HepG2 (cell line): ENCODE measurements around the gene RXFP3.

Source experiments
- CBX2 ChIP-seq, 2 experiments: fragments of 200-600 bp in 1 of 2; sonication (generic); formaldehyde crosslinking in 1 of 2; IDR thresholded peaks; 2 replicates each; pipeline versions ENCODE4 v1.7.0 to v1.8.1; 2018 to 2022; ENCODE audit warnings: low read depth in 2 of 2, low read length in 1 of 2, mild to moderate bottlenecking in 1 of 2, missing genetic modification reagents in 1 of 2
- CEBPB ChIP-seq: IDR thresholded peaks from 2 replicates; pipeline ENCODE4 v1.6.1; 2011; ENCODE audit warnings: low read depth, low read length, improper control_type of control experiment, borderline replicate concordance
- CTCF ChIP-seq: sonication (generic); formaldehyde crosslinking; IDR thresholded peaks from 2 replicates; pipeline ENCODE4 v1.5.0; 2020; ENCODE audit warnings: mild to moderate bottlenecking, missing genetic modification reagents, moderate library complexity
- EZH2 ChIP-seq: conservative IDR thresholded peaks from 2 replicates; pipeline ENCODE4 v1.6.1; 2012; ENCODE audit warnings: mild to moderate bottlenecking, low read depth, low read length, moderate library complexity
- MAZ ChIP-seq, 2 experiments: sonication (generic) in 1 of 2; formaldehyde crosslinking in 1 of 2; IDR thresholded peaks; 2 replicates each; pipeline versions ENCODE4 v1.5.0 to v1.6.1; 2012 to 2020; ENCODE audit warnings: low read depth in 2 of 2, mild to moderate bottlenecking in 2 of 2, borderline replicate concordance in 1 of 2, improper control_type of control experiment in 1 of 2, low read length in 1 of 2, missing genetic modification reagents in 1 of 2, moderate library complexity in 1 of 2
- SP1 ChIP-seq, 2 experiments: fragments of 450-650 bp in 1 of 2; sonication (generic) in 1 of 2; formaldehyde crosslinking in 1 of 2; IDR thresholded peaks; 2 replicates each; pipeline versions ENCODE4 v1.4.0 to v1.6.1; 2016 to 2020; ENCODE audit warnings: missing genetic modification reagents in 1 of 2
- ZNF510 ChIP-seq: sonication (generic); formaldehyde crosslinking; IDR thresholded peaks from 2 replicates; pipeline ENCODE4 v1.4.0; 2020; ENCODE audit warnings: low read depth, mild to moderate bottlenecking, missing genetic modification reagents
- ZNF530 ChIP-seq: sonication (generic); formaldehyde crosslinking; IDR thresholded peaks from 2 replicates; pipeline ENCODE4 v1.5.0; 2020; ENCODE audit warnings: low read depth, mild to moderate bottlenecking, missing genetic modification reagents
- ZZZ3 ChIP-seq: sonication (generic); formaldehyde crosslinking; IDR thresholded peaks from 2 replicates; pipeline ENCODE4 v1.4.0; 2020; ENCODE audit warnings: missing genetic modification reagents, mild to moderate bottlenecking, borderline replicate concordance
- TF ChIP-seq, protein P1 (sequence below): sonication (generic); formaldehyde crosslinking; IDR thresholded peaks from 2 replicates; pipeline ENCODE4 v1.4.0; 2020; ENCODE audit warnings: mild to moderate bottlenecking, missing genetic modification reagents
- TF ChIP-seq, protein P2 (sequence below): sonication (generic); formaldehyde crosslinking; IDR thresholded peaks from 2 replicates; pipeline ENCODE4 v1.4.0; 2020; ENCODE audit warnings: missing genetic modification reagents
- TF ChIP-seq, protein P3 (sequence below): fragments of 450-650 bp; IDR thresholded peaks from 2 replicates; pipeline ENCODE4 v1.6.1; 2016

DNA sequence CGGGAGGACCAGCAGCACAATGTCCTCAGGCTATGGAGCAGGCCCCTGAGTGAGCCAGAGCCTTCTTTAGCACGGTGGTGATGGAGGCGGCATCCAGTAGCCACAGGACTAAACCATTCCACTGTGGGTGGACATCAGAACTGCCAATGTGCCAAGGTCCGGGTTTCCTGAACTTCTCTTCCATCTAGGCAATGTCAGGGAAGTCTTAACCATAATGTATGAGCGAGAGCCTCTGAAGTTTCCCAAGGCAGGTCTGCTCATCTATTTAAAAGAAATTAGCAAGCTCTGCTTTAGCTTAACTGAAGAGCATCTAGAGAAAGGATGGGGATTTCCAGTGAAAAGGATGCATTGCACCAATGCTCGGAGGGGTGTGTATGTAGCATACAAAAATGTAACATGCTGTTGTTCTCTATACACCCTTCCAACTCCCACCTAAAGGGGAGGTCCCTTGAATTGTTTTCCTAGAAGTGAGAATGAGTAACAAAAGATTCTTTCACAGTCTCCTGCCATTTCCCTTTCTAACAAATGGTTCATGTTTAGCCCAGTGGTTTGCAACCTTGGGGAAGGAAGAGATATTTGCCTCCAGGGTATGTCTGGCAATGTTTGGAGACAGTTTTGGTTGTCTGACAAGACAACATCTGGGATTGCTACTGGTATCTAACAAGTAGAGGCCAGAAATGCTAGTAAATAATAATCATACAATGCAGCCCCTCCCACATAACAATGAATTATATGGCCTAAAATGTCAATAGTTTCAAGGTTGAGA lies 6.1 kb upstream of the RXFP3 start:
- TF ChIP-seq EZH2 (no peak), CEBPB (no peak), ZNF530 (CRISPR knock-in tag) (no peak), MAZ (IDR thresholded peaks at IDR 0.05; ENCODE audit: borderline replicate concordance, low read depth, low read length) (no peak), MAZ (CRISPR knock-in tag; IDR thresholded peaks at IDR 0.05; ENCODE audit: low read depth) (no peak), CTCF (CRISPR knock-in tag) (no peak), CBX2 (IDR thresholded peaks at IDR 0.05; ENCODE audit: low read depth, low read length) (no peak), CBX2 (CRISPR knock-in tag; IDR thresholded peaks at IDR 0.05; ENCODE audit: low read depth) (no peak), ZZZ3 (CRISPR knock-in tag) (no peak), ZNF510 (CRISPR knock-in tag) (no peak), SP1 (IDR thresholded peaks at IDR 0.05) (no peak), SP1 (CRISPR knock-in tag; IDR thresholded peaks at IDR 0.05) (no peak)
- TF ChIP-seq, protein P1, sequence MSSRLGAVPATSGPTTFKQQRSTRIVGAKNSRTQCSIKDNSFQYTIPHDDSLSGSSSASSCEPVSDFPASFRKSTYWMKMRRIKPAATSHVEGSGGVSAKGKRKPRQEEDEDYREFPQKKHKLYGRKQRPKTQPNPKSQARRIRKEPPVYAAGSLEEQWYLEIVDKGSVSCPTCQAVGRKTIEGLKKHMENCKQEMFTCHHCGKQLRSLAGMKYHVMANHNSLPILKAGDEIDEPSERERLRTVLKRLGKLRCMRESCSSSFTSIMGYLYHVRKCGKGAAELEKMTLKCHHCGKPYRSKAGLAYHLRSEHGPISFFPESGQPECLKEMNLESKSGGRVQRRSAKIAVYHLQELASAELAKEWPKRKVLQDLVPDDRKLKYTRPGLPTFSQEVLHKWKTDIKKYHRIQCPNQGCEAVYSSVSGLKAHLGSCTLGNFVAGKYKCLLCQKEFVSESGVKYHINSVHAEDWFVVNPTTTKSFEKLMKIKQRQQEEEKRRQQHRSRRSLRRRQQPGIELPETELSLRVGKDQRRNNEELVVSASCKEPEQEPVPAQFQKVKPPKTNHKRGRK (CRISPR knock-in tag): no peak
- TF ChIP-seq, protein P2, sequence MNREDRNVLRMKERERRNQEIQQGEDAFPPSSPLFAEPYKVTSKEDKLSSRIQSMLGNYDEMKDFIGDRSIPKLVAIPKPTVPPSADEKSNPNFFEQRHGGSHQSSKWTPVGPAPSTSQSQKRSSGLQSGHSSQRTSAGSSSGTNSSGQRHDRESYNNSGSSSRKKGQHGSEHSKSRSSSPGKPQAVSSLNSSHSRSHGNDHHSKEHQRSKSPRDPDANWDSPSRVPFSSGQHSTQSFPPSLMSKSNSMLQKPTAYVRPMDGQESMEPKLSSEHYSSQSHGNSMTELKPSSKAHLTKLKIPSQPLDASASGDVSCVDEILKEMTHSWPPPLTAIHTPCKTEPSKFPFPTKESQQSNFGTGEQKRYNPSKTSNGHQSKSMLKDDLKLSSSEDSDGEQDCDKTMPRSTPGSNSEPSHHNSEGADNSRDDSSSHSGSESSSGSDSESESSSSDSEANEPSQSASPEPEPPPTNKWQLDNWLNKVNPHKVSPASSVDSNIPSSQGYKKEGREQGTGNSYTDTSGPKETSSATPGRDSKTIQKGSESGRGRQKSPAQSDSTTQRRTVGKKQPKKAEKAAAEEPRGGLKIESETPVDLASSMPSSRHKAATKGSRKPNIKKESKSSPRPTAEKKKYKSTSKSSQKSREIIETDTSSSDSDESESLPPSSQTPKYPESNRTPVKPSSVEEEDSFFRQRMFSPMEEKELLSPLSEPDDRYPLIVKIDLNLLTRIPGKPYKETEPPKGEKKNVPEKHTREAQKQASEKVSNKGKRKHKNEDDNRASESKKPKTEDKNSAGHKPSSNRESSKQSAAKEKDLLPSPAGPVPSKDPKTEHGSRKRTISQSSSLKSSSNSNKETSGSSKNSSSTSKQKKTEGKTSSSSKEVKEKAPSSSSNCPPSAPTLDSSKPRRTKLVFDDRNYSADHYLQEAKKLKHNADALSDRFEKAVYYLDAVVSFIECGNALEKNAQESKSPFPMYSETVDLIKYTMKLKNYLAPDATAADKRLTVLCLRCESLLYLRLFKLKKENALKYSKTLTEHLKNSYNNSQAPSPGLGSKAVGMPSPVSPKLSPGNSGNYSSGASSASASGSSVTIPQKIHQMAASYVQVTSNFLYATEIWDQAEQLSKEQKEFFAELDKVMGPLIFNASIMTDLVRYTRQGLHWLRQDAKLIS (CRISPR knock-in tag): no peak
- TF ChIP-seq, protein P3, sequence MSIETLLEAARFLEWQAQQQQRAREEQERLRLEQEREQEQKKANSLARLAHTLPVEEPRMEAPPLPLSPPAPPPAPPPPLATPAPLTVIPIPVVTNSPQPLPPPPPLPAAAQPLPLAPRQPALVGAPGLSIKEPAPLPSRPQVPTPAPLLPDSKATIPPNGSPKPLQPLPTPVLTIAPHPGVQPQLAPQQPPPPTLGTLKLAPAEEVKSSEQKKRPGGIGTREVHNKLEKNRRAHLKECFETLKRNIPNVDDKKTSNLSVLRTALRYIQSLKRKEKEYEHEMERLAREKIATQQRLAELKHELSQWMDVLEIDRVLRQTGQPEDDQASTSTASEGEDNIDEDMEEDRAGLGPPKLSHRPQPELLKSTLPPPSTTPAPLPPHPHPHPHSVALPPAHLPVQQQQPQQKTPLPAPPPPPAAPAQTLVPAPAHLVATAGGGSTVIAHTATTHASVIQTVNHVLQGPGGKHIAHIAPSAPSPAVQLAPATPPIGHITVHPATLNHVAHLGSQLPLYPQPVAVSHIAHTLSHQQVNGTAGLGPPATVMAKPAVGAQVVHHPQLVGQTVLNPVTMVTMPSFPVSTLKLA: no peak
